Naive B cell (primary cell): ENCODE data around the gene ABCC9. TPM values are rescaled to one million over a fixed set of nuclear protein-coding genes. Genes with fewer than 3 reads are reported as not detected.
"Not testable (repeated sequence)": the region's sequence is repeated elsewhere in the genome, so short reads cannot be mapped to it uniquely, and the experiment has no call there.

Experiments used
- ATAC-seq, 2 donors: fragments of 150-1000 bp; cut with Tn5 transposase; 2 replicates each; pipeline ENCODE4 v1.10.0; 2021; ENCODE audit warnings: low read depth in 2 of 2, mild to moderate bottlenecking in 2 of 2, moderate library complexity in 2 of 2
- DNase-seq: peaks from one replicate; pipeline ENCODE4 v3.0.0; 2022
- H3K27ac Mint-ChIP-seq, 6 donors: one replicate each; pipeline ENCODE4 v1.8.0; 2020 to 2022; ENCODE audit warnings: mild to moderate bottlenecking in 6 of 6, mixed read lengths in 6 of 6, moderate library complexity in 5 of 6, inconsistent platforms in 2 of 6
- H3K27me3 Mint-ChIP-seq, 3 donors: one replicate each; pipeline ENCODE4 v1.8.0; 2021 to 2022; ENCODE audit warnings: mixed read lengths in 3 of 3, mild to moderate bottlenecking in 1 of 3
- H3K36me3 Mint-ChIP-seq, 2 donors: one replicate each; pipeline ENCODE4 v1.8.0; 2020 to 2022; ENCODE audit warnings: mixed read lengths in 2 of 2, inconsistent platforms in 1 of 2, mild to moderate bottlenecking in 1 of 2
- H3K4me1 Mint-ChIP-seq, 3 donors: one replicate each; pipeline ENCODE4 v1.8.0; 2020 to 2022; ENCODE audit warnings: mixed read lengths in 3 of 3, inconsistent platforms in 1 of 3, mild to moderate bottlenecking in 1 of 3, moderate library complexity in 1 of 3
- H3K4me3 Mint-ChIP-seq, 8 donors: one replicate each; pipeline ENCODE4 v1.8.0; 2020 to 2022; ENCODE audit warnings: mild to moderate bottlenecking in 8 of 8, mixed read lengths in 8 of 8, moderate library complexity in 8 of 8, inconsistent platforms in 2 of 8
- H3K9me3 Mint-ChIP-seq, 7 donors: one replicate each; pipeline ENCODE4 v1.8.0; 2020 to 2022; ENCODE audit warnings: mixed read lengths in 7 of 7, mild to moderate bottlenecking in 5 of 7, inconsistent platforms in 2 of 7, moderate library complexity in 1 of 7
- polyA plus RNA-seq, 6 donors: library from polyadenylated mRNA; unstranded; fragments of 300-500 nt; fragmentation: Illumina TruSeq; gene quantifications; one replicate each; pipeline ENCODE4 v1.2.3, GENCODE V29; 2021; ENCODE audit warnings: low read depth in 6 of 6

ABCC9 gene
- polyA plus RNA-seq, 6 donors from 2014 or later, result not detected

DNA sequence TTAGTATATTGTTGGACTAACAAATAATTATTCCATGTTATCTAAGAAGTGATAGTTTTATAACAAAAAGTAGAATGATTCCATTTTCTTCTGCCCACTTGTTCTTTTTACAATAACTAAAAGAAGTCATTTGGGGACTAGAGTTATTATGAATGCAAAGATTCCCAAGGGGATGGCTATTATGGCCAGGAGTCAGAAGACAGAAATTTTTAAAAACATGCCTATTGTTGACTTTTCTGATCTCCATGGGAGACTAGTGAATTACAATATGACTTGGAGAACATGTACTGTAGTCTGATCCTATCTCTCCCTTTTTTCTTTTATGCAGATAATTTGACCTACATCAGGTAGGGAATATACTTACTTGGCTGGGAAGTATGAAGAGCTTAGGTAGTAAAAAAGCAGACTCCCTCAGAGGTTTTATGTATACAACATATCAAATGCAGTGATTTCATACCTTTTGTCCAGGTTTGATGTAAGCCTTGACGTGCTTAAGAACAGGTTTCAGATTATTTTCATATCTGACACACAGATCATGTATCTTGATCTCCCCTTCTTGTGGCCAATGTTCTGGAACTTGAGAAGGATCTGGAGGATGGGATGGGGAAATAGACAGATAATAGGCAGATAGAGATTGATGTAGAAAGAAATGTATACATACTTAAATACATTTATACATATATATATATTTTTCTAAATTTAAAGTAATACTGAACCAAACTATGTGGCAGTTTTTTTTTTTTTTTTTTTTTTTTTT lies 125.7 kb downstream of the ABCC9 start:
- no peak overlapping the region for H3K4me3 Mint-ChIP-seq
- no peaks in the 10 kb centered on the region for H3K4me1 Mint-ChIP-seq
- ATAC-seq (no peak), DNase-seq (no peak)
- peaks cover 0 to 9% (median under 1%) of the 10 kb centered on the region in 7 donors for H3K9me3 Mint-ChIP-seq
- no peaks in the 10 kb centered on the region for H3K36me3 Mint-ChIP-seq
- H3K27ac Mint-ChIP-seq, result no peak overlapping the region
- no peaks in the 10 kb centered on the region for H3K27me3 Mint-ChIP-seq

DNA sequence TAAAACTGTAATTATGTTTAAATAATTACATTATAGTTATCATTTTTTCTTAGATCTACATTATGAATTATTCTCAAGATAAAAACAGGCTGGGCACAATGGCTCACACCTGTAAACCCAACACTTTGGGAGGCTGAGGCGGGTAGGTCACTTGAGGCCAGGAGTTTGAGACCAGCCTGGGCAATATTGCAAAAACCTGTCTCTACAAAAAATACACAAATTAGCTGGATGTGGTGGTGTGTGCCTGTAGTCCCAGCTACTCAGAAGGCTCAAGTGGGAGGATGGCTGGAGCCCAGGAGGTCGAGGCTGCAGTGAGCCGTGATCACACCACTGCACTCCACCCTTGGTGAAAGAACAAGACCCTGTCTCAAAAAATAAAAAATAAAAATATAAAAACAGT lies 126.4 kb downstream of the ABCC9 start:
- Mint-ChIP-seq H3K27ac (no peak overlapping the region), H3K36me3 (no peaks in the 10 kb centered on the region), H3K9me3 (peaks cover 0 to 13% (median 3%) of the 10 kb centered on the region in 7 donors), H3K27me3 (no peaks in the 10 kb centered on the region), H3K4me3 (no peak overlapping the region), H3K4me1 (no peaks in the 10 kb centered on the region)
- ATAC-seq (no peak), DNase-seq (no peak)

DNA sequence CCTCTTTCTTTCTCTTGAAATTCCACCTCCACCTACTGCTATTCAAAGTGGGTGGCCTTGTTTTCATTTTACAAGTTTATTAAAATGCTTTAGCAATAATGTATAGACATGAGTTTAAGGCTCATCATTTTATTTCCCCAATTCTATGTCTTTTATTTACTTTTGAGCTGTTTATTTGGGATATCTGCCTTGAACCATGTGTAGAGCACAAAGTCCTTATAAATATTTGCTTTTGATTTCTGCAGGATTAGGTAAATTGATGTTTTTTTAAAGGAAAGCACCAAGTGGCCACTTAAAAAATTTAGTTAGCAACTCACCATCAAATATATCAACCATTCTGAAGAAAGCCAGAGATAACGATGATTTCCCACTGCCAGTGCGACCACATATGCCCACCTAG lies 126.9 kb downstream of the ABCC9 start:
- H3K4me3 Mint-ChIP-seq, result no peak overlapping the region
- no peaks in the 10 kb centered on the region for H3K4me1 Mint-ChIP-seq
- no peaks in the 10 kb centered on the region for H3K27me3 Mint-ChIP-seq
- peaks cover 0 to 13% (median 3%) of the 10 kb centered on the region in 7 donors for H3K9me3 Mint-ChIP-seq
- H3K27ac Mint-ChIP-seq, result peak overlapping the region in 1 of 6 donors; percentile 23
- ATAC-seq (no peak), DNase-seq (no peak)
- no peaks in the 10 kb centered on the region for H3K36me3 Mint-ChIP-seq

DNA sequence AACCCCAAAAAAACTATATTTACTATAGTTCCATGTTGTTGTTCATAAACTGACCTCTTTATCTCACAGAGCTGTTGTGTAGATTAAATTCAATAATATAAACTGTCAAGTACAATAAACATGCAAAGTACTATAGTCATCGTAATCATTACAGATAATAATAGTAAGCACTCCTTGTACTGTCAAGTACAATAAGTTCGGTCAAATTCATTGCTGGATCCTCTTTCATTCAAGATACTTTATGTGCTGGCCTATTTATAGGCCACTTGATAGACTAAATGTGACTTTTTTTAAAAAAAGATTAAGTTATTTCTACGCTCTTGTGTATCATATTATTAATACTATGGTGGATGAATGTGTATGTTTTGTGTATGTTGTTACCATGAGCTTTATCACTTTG lies 127.5 kb downstream of the ABCC9 start:
- ATAC-seq, result no peak
- H3K9me3 Mint-ChIP-seq, result peaks cover 0 to 13% (median 3%) of the 10 kb centered on the region in 7 donors
- H3K36me3 Mint-ChIP-seq, result no peaks in the 10 kb centered on the region
- H3K27ac Mint-ChIP-seq, result no peak overlapping the region
- no peak overlapping the region for H3K4me3 Mint-ChIP-seq
- H3K4me1 Mint-ChIP-seq, result no peaks in the 10 kb centered on the region
- DNase-seq, result no peak
- no peaks in the 10 kb centered on the region for H3K27me3 Mint-ChIP-seq

DNA sequence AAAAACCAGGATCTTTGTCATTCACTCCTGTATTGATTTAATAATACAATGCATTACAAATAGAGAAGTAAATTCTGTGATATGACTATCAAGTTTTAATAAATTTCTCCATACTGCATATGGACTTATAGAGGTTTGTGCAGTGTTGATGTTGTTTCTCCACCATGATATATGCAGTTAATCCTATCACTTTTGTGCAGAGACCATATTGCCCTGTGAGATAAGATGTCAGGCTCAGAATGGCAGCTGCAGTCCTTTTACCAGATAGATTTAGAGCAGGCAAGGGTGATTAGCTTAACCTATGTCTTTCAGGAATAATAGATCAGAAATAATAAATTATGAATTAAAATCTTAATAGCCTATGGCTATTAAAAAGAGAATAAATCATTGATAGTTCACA lies 128.1 kb downstream of the ABCC9 start:
- H3K27me3 Mint-ChIP-seq, result no peaks in the 10 kb centered on the region
- no peaks in the 10 kb centered on the region for H3K36me3 Mint-ChIP-seq
- DNase-seq (no peak), ATAC-seq (no peak)
- H3K9me3 Mint-ChIP-seq, result peaks cover 0 to 13% (median 3%) of the 10 kb centered on the region in 7 donors
- H3K4me1 Mint-ChIP-seq, result no peaks in the 10 kb centered on the region
- H3K27ac Mint-ChIP-seq, result no peak overlapping the region
- H3K4me3 Mint-ChIP-seq, result no peak overlapping the region

- H3K4me1 Mint-ChIP-seq, ATAC-seq, H3K36me3 Mint-ChIP-seq, H3K27ac Mint-ChIP-seq, H3K27me3 Mint-ChIP-seq, DNase-seq, H3K4me3 Mint-ChIP-seq: not testable (repeated sequence)
- H3K9me3 Mint-ChIP-seq, result peaks cover 0 to 13% (median 3%) of the 10 kb centered on the region in 7 donors
These were observed 128.9 kb downstream of the ABCC9 start for GRCh38 chr12:21812340-21812739.

DNA sequence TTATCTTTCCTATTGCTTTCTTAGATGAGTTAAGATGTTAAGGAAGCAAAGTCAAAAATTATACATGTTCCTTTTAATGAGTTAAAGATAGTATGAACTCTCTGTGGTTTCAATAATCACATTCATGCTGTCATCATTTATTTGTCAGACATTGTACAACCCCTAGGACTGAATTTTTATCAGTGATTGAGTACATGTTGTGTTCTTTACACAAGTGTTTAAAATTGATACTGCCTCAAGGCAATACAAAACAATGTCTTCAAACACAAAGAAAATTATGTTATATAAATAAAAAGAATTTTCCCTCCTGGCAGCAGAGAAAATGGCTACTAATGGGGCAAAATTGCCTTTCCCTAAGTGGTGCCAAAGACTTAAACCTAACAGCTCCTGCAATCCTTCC lies 132.1 kb downstream of the ABCC9 start:
- DNase-seq (no peak), ATAC-seq (no peak)
- no peaks in the 10 kb centered on the region for H3K27me3 Mint-ChIP-seq
- H3K9me3 Mint-ChIP-seq, result peaks cover 0 to 13% (median 3%) of the 10 kb centered on the region in 7 donors
- no peak overlapping the region for H3K27ac Mint-ChIP-seq
- H3K4me1 Mint-ChIP-seq, result no peaks in the 10 kb centered on the region
- no peak overlapping the region for H3K4me3 Mint-ChIP-seq
- no peaks in the 10 kb centered on the region for H3K36me3 Mint-ChIP-seq

GRCh38 chr12:21806255-21806654 lies 135.0 kb downstream of the ABCC9 start:
- H3K4me3 Mint-ChIP-seq, result no peak overlapping the region
- no peak overlapping the region for H3K27ac Mint-ChIP-seq
- no peaks in the 10 kb centered on the region for H3K4me1 Mint-ChIP-seq
- peaks cover 0 to 12% (median 2%) of the 10 kb centered on the region in 7 donors for H3K9me3 Mint-ChIP-seq
- ATAC-seq (no peak), DNase-seq (no peak)
- no peaks in the 10 kb centered on the region for H3K36me3 Mint-ChIP-seq
- no peaks in the 10 kb centered on the region for H3K27me3 Mint-ChIP-seq

DNA sequence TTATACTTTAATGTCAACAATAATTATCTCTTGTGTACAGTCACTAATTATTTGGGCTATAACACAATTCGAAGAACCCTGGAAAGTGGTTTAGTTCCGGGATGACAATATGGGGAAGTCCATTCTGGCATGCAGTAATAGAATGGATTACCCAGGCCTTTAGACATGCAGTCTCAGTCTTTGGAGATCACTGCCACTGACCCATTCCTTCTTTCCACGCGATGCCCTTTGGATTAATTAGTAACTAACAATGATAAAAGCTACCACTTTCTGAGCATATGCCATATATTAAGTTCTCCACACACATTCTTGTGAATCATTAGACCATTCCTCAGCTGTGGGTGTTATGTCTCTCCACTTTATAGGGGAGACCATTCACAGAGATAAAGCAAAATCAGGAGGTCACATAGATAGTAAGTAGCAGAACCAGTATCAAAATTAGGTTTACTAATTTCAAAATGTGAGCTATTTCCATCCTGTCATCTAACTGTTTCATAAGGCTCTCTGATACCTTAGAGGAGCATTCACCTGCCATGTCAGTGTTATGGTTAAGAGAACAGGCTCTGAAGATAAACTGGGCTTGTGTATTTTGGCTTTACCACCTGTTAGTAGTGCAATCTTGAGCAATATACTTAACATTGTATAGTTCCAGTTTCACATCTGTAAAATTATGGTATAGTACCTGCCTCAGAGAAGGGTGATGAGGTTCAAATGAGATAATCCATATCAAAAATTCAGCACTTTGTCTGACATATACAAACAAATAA lies 139.5 kb downstream of the ABCC9 start:
- ATAC-seq (no peak), DNase-seq (no peak)
- Mint-ChIP-seq H3K27me3 (no peaks in the 10 kb centered on the region), H3K27ac (no peak overlapping the region), H3K4me1 (no peaks in the 10 kb centered on the region), H3K9me3 (peaks cover 0 to 3% (median 0%) of the 10 kb centered on the region in 7 donors), H3K4me3 (no peak overlapping the region), H3K36me3 (no peaks in the 10 kb centered on the region)

GRCh38 chr12:21800011-21800410 lies 141.2 kb downstream of the ABCC9 start:
- DNase-seq (no peak), ATAC-seq (no peak)
- Mint-ChIP-seq H3K36me3 (no peaks in the 10 kb centered on the region), H3K9me3 (peaks cover 0 to 2% (median 0%) of the 10 kb centered on the region in 7 donors), H3K4me1 (no peaks in the 10 kb centered on the region), H3K27me3 (no peaks in the 10 kb centered on the region), H3K4me3 (no peak overlapping the region), H3K27ac (no peak overlapping the region)

DNA sequence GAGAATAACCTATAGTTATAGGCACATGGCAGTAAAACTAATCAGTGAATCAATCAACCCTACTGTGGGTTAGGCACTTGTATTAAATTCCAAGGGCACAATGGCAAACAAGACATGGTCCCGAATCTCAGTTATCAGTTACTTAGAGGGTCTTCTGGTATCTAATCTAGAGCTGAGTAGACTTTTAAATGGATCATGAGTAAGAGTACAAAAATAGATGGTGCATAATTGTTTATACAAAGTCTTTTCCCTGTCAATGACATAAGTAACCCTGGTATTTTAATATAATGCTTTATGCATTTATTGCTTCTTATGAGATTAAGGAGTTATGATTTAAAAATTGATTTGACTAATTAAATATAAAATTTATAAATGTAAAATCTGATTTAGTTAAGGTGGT lies 143.7 kb downstream of the ABCC9 start:
- Mint-ChIP-seq H3K4me1 (no peaks in the 10 kb centered on the region), H3K9me3 (peaks cover 0 to 4% (median 3%) of the 10 kb centered on the region in 7 donors), H3K27me3 (no peaks in the 10 kb centered on the region), H3K4me3 (no peak overlapping the region), H3K27ac (no peak overlapping the region), H3K36me3 (no peaks in the 10 kb centered on the region)
- ATAC-seq (no peak), DNase-seq (no peak)

- ATAC-seq (no peak), DNase-seq (no peak)
- Mint-ChIP-seq H3K4me1 (no peaks in the 10 kb centered on the region), H3K27ac (no peak overlapping the region), H3K27me3 (no peaks in the 10 kb centered on the region), H3K4me3 (no peak overlapping the region), H3K9me3 (peaks cover 0 to 7% (median 4%) of the 10 kb centered on the region in 7 donors), H3K36me3 (no peaks in the 10 kb centered on the region)
These were observed 145.4 kb downstream of the ABCC9 start for GRCh38 chr12:21795648-21796328.

DNA sequence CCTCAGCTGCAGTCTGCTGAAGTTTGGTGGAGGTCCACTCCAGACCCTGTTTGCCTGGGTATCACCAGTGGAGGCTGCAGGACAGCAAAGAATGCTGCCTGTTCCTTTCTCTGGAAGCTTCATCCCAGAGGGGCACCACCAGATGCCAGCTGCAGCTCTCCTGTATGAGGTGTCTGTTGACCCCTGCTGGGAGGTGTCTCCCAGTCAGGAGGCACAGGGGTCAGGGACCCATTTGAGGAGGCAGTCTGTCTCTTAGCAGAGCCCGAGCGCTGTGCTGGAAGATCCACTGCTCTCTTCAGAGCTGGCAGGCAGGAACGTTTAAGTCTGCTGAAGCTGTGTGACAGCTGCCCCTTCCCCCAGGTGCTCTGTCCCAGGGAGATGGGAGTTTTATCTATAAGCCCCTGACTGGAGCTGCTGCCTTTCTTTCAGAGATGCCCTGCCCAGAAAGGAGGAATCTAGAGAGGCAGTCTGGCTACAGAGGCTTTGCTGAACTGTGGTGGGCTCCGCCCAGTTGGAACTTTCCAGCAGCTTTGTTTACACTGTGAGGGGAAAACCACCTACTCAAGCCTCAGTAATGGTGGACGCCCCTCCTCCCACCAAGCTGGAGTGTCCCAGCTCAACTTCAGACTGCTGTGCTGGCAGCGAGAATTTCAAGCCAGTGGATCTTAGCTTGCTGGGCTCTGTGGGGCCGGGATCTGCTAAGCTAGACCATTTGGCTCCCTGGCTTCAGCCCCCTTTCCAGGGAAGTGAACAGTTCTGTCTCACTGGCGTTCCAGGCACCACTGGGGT lies 146.2 kb downstream of the ABCC9 start:
- not testable (repeated sequence) for H3K27ac Mint-ChIP-seq

More for the DNA sequence above, 146.2 kb downstream of the ABCC9 start:
- H3K4me3 Mint-ChIP-seq, DNase-seq, H3K27me3 Mint-ChIP-seq, ATAC-seq, H3K36me3 Mint-ChIP-seq, H3K4me1 Mint-ChIP-seq: not testable (repeated sequence)
- peaks cover 0 to 12% (median 4%) of the 10 kb centered on the region in 7 donors for H3K9me3 Mint-ChIP-seq
